ENCODE measurements around the gene NFATC4. TPM values are rescaled to one million over a fixed set of nuclear protein-coding genes. Genes with fewer than 3 reads are reported as not detected.

NFATC4 gene
- total RNA-seq, 1 experiment from 2014 or later = 7.6 TPM

GRCh38 chr14:24388474-24389179 lies 20.6 kb downstream of the NFATC4 start:
- Histone ChIP-seq H3K4me2 (ENCODE audit: low read length) (no peak overlapping the region), H4K20me1 (ENCODE audit: insufficient read depth) (no peaks in the 10 kb centered on the region), H3K27ac (ENCODE audit: low read depth, low read length) (no peak overlapping the region), H3K4me1 (ENCODE audit: control insufficient read depth in 1 of 2, insufficient read depth in 2 of 2, low read length in 2 of 2) (peaks cover 17 to 21% of the 10 kb centered on the region in 2 experiments), H2AFZ (ENCODE audit: low read depth, low read length, poor library complexity, severe bottlenecking) (no peak overlapping the region), H3K9me3 (ENCODE audit: control insufficient read depth in 1 of 2, insufficient read depth in 1 of 2, low read depth in 1 of 2, low read length in 2 of 2) (no peaks in the 10 kb centered on the region), H3K27me3 (ENCODE audit: insufficient read depth, low read length) (no peaks in the 10 kb centered on the region), H3K79me2 (ENCODE audit: insufficient read depth, low read length) (no peaks in the 10 kb centered on the region), H3K9ac (ENCODE audit: low read length) (no peak overlapping the region), H3K36me3 (ENCODE audit: control insufficient read depth in 1 of 2, insufficient read depth in 2 of 2, low read length in 2 of 2) (no peaks in the 10 kb centered on the region), H3K4me3 (replicated peaks in 1 of 2; ENCODE audit: low read depth in 1 of 2, low read length in 2 of 2) (no peak overlapping the region), H3K9me2 (ENCODE audit: insufficient read depth) (no peaks in the 10 kb centered on the region)
- ChIA-PET POLR2A (no interaction called here), RAD21 (ENCODE audit: low non-redundant PET in 1 of 2, low total read pairs in 2 of 2, uncharacterized antibody in 2 of 2, unreplicated experiment in 2 of 2) (no interaction called here), CTCF (interaction anchor here (1.1 kb wide), 1 partner anchor 43 kb away, joined by 3 read pairs; no protein-coding TSS in a partner anchor)
- no peak for ATAC-seq
- DNase-seq (ENCODE audit: low read depth, low spot score) = no peak
- TF ChIP-seq EGR1 (IDR thresholded peaks at IDR 0.05; ENCODE audit: low read depth) (no peak), ZFX (IDR thresholded peaks at IDR 0.05) (no peak), CBX3 (IDR thresholded peaks at IDR 0.05; ENCODE audit: low read depth) (no peak), POLR2AphosphoS5 (IDR thresholded peaks at IDR 0.05; ENCODE audit: low read depth, low read length) (no peak), EZH2phosphoT487 (IDR thresholded peaks at IDR 0.05; ENCODE audit: borderline replicate concordance) (no peak), TCF7L2 (IDR thresholded peaks at IDR 0.05; ENCODE audit: borderline replicate concordance, extremely low read depth, insufficient read depth, insufficient read length) (no peak), ELF1 (IDR thresholded peaks at IDR 0.05; ENCODE audit: borderline replicate concordance, low read depth) (no peak)
- no TSS peak for BruUV-seq (replicated peaks)
- intact Hi-C loops (cut with micrococcal nuclease) = no loop called here

GRCh38 chr14:24389226-24389848 lies 21.4 kb downstream of the NFATC4 start:
- ATAC-seq = no peak

More at GRCh38 chr14:24389226-24389848, 21.4 kb downstream of the NFATC4 start:
- H2AFZ ChIP-seq (ENCODE audit: low read depth, low read length, poor library complexity, severe bottlenecking) = no peak overlapping the region
- no peak overlapping the region for H3K4me3 ChIP-seq (replicated peaks in 1 of 2; ENCODE audit: low read depth in 1 of 2, low read length in 2 of 2)
- ChIA-PET CTCF (no interaction called here), POLR2A (interaction anchor here (0.6 kb wide), 1 partner anchor 42 kb away, joined by 3 read pairs; no protein-coding TSS in a partner anchor), RAD21 (ENCODE audit: low non-redundant PET in 1 of 2, low total read pairs in 2 of 2, uncharacterized antibody in 2 of 2, unreplicated experiment in 2 of 2) (interaction anchor here in 1 of 2 experiments (0.8 kb wide), 1 partner anchor 42 kb away, joined by 3 read pairs; no protein-coding TSS in a partner anchor)
- TF ChIP-seq REST (IDR thresholded peaks at IDR 0.05; ENCODE audit: low read depth) = no peak
- TF ChIP-seq EZH2phosphoT487 (IDR thresholded peaks at IDR 0.05; ENCODE audit: borderline replicate concordance) = no peak
- TF ChIP-seq ZBTB33 (IDR thresholded peaks at IDR 0.05; ENCODE audit: extremely low read depth, insufficient replicate concordance, low read length) = no peak
- TF ChIP-seq POLR2A (IDR thresholded peaks at IDR 0.05; ENCODE audit: borderline replicate concordance, extremely low read depth, insufficient read depth, insufficient read length) = no peak
- no peak for TF ChIP-seq POLR2AphosphoS5 (IDR thresholded peaks at IDR 0.05; ENCODE audit: low read depth, low read length)
- TF ChIP-seq SRF (IDR thresholded peaks at IDR 0.05; ENCODE audit: low read depth) = no peak
- H3K4me2 ChIP-seq (ENCODE audit: low read length) = no peak overlapping the region
- no peak for DNase-seq (ENCODE audit: low read depth, low spot score)
- no peaks in the 10 kb centered on the region for H3K9me3 ChIP-seq (ENCODE audit: control insufficient read depth in 1 of 2, insufficient read depth in 1 of 2, low read depth in 1 of 2, low read length in 2 of 2)
- no peaks in the 10 kb centered on the region for H3K27me3 ChIP-seq (ENCODE audit: insufficient read depth, low read length)
- intact Hi-C loops (cut with micrococcal nuclease) = no loop called here
- H3K9ac ChIP-seq (ENCODE audit: low read length) = no peak overlapping the region
- H3K9me2 ChIP-seq (ENCODE audit: insufficient read depth) = no peaks in the 10 kb centered on the region
- H3K79me2 ChIP-seq (ENCODE audit: insufficient read depth, low read length) = no peaks in the 10 kb centered on the region
- H3K27ac ChIP-seq (ENCODE audit: low read depth, low read length) = no peak overlapping the region
- H3K36me3 ChIP-seq (ENCODE audit: control insufficient read depth in 1 of 2, insufficient read depth in 2 of 2, low read length in 2 of 2) = no peaks in the 10 kb centered on the region
- BruUV-seq (replicated peaks) = no TSS peak
- no peaks in the 10 kb centered on the region for H4K20me1 ChIP-seq (ENCODE audit: insufficient read depth)
- peaks cover 17 to 28% of the 10 kb centered on the region in 2 experiments for H3K4me1 ChIP-seq (ENCODE audit: control insufficient read depth in 1 of 2, insufficient read depth in 2 of 2, low read length in 2 of 2)
